ENCODE measurements around the gene GPR82.
"Not testable (repeated sequence)": the region's sequence is repeated elsewhere in the genome, so short reads cannot be mapped to it uniquely, and the experiment has no call there.

GPR82 gene, protein sequence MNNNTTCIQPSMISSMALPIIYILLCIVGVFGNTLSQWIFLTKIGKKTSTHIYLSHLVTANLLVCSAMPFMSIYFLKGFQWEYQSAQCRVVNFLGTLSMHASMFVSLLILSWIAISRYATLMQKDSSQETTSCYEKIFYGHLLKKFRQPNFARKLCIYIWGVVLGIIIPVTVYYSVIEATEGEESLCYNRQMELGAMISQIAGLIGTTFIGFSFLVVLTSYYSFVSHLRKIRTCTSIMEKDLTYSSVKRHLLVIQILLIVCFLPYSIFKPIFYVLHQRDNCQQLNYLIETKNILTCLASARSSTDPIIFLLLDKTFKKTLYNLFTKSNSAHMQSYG

DNA sequence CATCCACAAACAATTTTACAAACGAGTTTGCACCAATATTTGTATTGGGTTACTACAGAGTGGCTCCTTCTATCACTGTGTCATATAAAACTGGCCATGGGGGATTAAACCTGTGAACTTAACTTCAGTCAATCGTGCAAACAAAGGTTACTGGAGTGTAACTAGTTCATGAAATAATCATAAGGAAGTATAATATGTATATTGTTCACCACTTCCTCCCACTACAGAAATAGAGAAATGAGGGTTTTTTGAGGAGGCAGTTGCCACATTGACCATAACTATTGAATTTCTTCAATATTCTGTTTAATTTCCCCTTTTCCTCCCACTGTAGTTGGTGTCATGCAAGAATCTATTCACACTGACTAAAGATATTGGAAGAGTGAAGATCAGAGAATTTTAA lies at the start of gene GPR82:
TSS of gene GPR82 (plus strand) at position 356 of the 400 bp plus-strand sequence. CDS start 2,846 bp downstream, outside the sequence.
- FAIRE-seq (no peak), DNase-seq (ENCODE audit: low spot score) (no peak)

DNA sequence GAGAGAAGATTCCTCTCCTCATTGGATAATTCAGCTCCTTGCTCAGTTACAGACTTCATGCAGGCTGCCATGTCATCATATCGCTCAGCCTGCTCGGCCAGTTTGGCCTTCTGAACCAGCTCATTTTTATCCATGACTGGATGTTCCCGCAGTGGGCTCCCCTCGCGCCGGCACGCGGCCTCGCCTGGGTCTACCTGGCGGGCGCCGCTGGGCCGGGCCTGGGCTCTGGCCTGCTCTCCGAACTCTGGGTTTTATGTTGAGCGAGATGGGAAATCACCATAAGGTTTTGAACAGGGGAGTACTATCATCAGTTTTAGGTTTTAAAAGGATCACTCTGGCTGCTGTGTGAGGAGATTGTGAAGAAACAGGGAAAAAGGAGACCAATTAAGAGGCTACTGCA lies 47.6 kb upstream of the GPR82 start:
- not testable (repeated sequence) for FAIRE-seq; DNase-seq (ENCODE audit: low spot score)

DNA sequence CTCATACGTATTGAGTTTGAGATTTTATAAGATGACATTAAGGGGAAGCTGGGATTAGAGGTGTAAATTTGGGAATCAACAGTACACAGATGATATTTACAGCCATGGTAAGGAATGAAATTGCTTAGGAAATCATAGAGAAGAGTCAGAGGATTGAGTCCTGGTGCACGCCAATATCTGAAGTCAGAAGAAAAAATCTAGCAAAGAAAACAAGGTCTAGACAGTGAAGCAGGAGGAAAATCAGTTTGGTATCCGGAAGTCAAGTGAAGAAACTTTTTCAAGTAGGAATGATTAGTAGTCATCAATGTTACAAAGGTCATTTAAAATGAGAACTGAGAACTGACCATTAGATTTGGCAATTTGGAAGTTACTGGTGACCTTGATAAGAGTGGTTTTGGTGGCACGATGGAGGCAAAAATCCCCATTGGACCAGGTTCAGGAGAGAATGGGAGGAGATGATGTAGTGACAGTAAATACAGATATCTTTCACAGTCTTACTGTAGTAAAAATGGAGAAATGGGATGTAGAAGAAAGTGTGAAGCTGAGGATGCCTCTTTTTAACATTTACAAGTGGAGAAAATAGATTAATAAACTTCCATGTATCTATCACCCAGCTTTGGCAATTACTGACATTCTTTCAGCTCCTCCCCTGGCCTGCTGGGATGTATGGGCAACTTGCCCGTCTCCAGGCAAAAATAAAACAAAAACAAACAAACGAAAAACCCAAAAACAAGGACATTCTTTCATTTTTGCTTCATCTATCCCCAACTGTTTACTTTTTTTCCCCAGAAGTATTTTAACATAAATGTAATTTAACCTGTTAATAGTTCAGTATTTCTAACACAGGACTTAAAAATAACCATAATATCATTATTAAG lies 46.6 kb upstream of the GPR82 start:
- FAIRE-seq (no peak), DNase-seq (ENCODE audit: low spot score) (no peak)

DNA sequence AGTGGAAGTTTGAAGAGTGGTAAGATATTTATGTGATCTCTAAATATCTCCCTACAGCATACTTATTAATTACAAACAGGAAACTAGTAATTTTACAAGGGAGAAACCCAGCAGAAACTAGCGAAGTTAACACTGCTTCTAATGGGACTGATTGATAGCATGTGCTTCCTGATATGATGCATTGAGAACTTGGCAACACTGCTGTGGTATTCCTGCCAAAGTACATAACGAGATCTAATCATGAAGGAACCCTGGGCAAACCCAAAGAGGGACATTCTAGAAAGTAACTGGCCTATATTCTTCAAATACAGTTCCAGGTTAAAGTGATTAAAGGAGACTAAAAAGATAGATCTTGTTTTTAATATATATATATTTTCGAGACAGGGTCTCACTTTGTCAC lies 39.8 kb upstream of the GPR82 start:
- DNase-seq (ENCODE audit: low spot score): no peak

DNA sequence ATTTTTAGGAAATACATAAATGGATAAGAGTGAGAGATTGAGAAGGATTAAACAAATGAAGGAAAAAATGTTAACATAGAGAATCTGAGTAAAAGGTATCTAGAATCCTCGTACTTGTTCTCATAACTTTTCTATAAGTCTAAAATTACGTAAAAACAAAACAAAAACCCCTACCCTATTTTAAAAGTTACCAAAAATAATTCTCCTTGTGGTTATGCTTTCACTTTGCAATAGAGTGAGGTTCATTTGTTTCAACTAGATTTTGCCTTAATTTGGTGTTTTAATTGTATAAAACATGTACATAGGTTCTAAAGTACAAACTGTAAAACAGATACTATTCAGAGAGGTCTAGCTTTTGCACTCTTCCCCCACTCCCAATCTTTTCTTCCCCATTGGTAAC lies 39.0 kb upstream of the GPR82 start:
- FAIRE-seq: no peak
- DNase-seq (ENCODE audit: low spot score): no peak

More for the DNA sequence above, 39.8 kb upstream of the GPR82 start:
- no peak for FAIRE-seq

DNA sequence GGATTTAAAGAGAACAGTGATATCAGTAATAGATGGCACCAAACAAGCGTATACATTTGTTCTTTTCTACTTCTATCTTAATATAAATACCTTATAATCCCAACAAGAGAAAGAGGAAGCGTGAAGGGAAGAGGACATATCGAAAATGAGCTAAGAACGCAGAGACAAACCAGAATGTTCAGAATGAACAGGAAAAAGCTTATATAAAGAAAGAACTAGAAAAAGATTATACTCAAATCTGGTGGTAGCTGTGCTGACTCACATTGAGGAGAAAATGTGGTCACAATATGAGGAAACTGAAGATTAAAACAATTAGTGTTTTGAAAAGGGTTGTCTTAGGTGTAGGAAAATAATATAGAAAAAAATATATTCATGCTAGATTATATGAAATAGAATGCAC lies 37.2 kb upstream of the GPR82 start:
- DNase-seq (ENCODE audit: low spot score): no peak
- FAIRE-seq: no peak

DNA sequence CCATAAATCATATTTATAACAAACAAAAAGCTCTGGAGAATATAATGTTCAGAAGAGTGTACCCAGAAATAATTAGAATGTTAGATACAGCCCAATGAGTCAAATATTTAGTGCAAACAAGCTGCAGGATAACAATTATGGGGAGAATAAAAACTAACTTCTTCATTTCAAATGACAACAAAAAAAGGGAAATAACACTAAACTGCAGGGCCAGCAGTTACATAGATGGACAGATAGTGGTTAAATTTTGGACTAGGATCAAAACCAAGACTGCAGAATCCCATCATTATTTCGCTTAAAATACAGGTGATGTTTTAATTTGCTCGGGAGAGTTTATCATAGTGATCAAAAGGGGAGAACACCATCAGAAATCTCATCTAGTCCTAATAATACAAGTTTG lies 35.8 kb upstream of the GPR82 start:
- FAIRE-seq (no peak), DNase-seq (ENCODE audit: low spot score) (no peak)

DNA sequence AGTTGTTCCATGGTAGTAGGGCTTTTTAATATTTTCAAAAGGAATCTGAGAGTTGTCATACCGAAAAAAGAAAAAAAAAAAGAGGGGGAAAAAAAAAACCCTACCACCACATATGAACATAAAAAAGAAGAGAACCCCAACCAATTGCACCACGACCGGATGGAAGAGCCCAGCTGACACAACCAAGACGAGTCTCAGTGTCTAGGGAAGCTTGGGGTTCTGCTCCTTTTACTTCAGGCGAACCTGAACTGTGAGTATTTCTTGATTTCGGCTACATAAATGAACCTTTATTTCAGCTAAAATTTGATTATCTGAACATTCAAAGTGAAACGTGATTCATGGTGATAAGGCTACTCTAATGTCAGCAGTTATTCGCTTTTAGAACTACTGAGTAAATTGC lies 35.1 kb upstream of the GPR82 start, which contains the start of gene GPR34:
TSS of gene GPR34 (plus strand) at position 139 of the 400 bp plus-strand sequence. CDS start 6,661 bp downstream, outside the sequence.
- DNase-seq (ENCODE audit: low spot score): no peak
- FAIRE-seq: no peak

DNA sequence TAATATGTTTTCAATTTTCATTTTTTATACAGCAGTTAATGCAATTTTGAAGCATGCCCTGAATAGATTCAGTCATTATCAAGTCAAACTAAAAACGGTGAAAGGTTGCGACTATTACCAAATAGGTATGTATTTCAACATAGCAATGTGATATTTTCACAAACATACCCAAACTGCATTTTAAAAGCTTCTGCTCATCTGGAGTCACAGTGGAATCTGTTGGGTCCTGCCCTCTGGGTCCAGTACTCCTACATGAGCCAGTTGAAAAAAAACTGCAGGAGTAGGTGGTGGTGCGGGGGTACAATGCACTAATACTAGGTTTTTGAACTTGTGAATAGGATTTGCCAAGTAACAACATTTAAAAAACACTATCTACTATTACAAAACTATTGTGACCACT lies 34.3 kb upstream of the GPR82 start:
- DNase-seq (ENCODE audit: low spot score): no peak
- no peak for FAIRE-seq

DNA sequence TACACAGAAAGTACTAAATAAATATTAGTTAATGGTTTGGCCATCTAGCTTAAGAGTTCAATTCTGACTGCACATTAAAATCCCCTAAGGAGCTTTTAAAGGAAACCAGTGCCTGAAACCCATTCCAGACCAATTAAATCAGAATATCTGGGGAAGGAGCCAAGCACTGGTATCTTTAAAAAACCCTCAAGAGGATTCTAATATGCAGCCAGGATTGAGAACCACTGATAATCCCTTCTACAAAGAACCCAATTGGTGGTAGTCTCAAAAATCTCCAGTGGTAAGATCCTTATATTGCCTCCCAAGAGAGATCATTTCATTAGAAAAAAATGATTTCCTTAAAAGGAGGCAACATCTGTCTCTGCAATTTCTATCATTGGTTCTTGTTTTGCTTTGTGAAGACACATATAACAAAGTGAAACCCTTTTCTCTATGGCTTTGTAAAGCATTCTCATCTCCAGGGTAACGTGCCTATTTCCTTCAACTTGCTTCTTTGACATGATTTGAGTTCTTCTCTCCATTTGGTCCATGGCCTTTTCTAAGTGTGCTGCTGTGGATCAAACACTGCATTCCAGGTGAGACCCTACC lies 31.7 kb upstream of the GPR82 start:
- no peak for DNase-seq (ENCODE audit: low spot score)
- FAIRE-seq: no peak

DNA sequence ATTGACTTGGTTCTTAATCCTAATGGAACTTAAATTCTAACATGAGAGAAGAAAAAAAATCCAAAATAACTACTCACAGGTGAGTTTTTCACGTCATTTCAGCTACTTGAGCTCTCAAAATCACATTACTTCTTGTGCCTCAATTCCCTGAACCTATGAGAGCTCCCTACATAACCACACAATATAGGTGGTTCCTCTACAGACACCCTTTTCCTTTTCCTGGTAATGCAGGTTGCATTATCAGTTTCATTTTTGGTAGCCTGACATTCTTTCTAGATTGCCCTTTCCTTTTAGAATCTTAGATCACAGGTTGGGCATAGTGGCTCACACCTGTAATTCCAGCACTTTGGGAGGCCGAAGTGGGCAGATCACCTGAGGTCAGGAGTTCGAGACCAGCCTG lies 31.0 kb upstream of the GPR82 start:
- FAIRE-seq: no peak
- DNase-seq (ENCODE audit: low spot score): no peak

DNA sequence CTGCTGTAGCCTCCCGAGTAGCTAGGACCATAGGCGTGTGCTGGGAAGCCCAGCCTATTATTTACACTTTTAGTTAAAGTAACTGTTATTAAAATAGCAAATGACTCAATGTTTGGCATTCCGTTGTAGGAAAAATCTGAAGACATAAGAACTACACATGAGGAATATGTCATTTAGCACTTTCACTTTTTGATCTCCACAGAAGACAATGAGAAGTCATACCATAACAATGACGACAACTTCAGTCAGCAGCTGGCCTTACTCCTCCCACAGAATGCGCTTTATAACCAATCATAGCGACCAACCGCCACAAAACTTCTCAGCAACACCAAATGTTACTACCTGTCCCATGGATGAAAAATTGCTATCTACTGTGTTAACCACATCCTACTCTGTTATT lies 28.6 kb upstream of the GPR82 start:
- FAIRE-seq (no peak), DNase-seq (ENCODE audit: low spot score) (no peak)

DNA sequence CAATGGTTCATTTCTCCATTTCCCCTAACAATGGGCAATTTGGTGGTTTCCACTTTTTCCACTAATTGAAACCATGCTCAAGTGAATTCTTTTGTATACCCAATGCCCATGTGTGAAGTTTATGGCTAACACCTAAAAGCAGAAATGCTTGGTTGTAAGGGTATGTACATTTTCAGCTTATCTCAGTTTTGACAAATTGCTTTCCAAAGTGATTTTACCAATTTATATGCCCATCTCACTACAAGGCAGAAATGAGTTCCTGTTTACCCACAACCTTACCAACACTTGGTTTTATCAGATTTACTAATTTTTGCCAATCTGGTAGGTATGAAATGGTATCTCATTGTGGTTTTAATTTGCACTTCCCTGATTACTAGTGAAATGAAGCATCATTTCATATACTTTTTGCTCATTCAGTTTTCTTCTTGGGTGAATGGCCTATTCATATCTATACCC lies 20.4 kb upstream of the GPR82 start:
- no peak for DNase-seq (ENCODE audit: low spot score)
- FAIRE-seq: no peak

DNA sequence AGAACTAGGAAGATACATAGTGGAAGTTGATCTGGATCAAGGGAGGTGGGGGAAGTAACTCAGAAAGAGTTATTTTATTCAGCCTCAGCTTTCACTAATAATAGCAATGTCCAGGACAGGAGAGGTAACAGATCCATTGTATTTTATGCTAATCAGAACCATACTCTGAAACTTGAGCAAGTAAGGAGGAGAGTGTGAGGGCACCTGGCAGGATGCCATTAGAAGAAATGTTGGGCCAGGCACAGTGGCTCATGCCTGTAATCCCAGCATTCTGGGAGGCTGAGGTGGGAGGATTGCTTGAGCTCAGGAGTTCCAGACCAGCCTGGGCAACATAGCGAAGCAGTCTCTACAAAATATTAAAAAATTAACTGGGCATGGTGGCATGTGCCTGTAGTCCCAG lies 18.9 kb upstream of the GPR82 start:
- no peak for FAIRE-seq
- DNase-seq (ENCODE audit: low spot score): no peak

DNA sequence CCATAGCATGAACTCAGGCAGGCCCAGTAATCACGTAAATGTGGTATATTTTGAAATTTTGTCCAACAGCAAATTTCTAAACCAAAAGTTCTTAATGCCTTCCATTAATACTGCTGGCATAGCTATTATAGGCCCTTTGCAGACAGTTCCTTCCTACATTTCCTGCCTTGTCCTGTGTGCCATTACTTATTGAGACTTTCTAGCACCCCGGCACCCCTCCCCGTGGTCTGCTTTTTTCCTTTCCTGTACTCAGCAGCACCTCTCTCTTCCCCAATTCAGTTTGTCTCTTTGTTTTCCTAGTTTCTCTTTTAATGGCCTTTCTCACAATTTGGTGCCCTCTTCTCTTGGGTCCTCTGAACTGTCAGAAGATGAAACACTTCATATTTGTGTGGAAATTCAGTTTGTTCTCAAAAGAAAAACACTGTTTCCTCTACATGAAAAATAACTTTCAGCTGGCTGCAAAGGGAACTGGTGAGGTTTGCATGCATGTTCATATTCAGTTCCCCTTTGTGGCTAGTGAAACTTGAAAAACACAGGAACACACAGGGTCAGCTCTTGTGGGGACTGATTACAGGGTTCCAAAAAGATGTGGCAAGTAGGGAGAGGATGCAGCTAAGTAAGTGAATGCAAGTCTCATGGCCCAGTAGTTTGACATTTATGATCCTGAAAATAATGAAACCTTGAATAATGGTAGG lies 18.2 kb upstream of the GPR82 start:
- FAIRE-seq: no peak

DNA sequence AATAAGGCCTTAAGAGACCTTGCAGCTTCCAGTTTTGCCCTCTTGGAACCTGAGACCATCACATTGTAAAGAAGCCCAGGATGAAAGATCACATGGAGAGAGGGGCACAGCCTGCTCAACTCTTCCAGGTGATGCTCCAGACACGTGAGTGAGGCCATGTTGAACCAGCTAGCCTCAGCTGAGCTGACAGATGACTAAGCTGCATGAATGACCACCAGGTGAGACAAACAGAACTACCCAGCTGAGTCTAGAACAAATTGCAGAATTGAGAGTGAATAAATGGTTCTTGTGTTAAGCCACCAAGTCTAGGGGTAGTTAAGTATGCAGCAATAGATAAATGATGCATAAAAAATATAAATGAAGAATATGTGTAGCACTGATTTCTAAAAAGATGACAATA lies 16.8 kb upstream of the GPR82 start:
- no peak for FAIRE-seq

More for the DNA sequence above, 18.2 kb upstream of the GPR82 start:
- no peak for DNase-seq (ENCODE audit: low spot score)

DNA sequence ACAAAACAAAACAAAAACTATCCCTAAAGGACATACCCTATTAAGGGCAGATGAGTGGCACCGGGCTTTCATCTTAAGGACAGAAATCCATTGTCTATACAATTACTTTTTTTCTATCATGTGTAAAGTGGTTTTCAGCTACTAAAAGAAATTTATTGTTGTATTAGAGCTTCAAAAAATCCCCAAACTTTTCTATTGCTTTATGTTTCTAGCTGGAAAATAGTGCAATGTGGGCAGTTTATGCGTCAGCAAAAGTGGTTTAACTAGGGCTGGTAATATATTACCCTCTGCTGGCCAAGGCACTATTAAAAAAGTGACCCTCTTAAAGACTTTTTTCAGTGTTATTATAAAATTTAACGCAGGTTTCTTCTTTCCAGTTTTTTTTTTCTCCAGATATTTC lies 15.5 kb upstream of the GPR82 start:
- DNase-seq (ENCODE audit: low spot score) (no peak), FAIRE-seq (no peak)

More for the DNA sequence above, 16.8 kb upstream of the GPR82 start:
- no peak for DNase-seq (ENCODE audit: low spot score)

DNA sequence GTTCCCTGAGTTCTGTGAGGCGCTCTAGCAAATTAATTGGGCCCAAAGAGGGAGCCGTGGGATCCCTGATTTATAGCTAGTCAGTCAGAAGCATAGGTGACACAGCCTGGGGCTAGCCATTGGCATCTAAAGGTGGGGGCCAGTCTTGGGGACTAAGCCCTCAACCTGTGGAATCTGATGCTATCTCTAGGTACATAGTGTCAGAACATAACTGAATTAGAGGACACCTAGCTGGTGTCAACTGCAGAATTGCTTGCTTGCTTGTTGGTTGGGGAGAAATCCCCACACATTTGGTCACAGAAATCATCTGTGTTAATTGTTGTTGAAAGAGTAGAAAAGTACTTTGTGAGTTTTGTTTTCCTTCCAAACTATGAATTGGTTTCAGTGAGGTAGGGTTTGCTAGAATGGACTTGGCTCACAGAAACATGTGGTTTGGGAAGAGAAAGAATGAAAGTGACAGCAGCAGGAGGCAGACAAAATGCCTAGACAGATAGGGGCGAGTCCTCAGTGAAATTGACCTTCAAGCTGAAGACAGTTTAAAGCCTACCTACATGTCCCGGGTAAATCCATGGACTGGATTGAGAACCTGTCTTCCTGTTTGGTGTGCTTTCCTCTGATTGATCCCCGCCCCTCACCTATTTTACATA lies 12.8 kb upstream of the GPR82 start:
- FAIRE-seq: no peak
- DNase-seq (ENCODE audit: low spot score): no peak

DNA sequence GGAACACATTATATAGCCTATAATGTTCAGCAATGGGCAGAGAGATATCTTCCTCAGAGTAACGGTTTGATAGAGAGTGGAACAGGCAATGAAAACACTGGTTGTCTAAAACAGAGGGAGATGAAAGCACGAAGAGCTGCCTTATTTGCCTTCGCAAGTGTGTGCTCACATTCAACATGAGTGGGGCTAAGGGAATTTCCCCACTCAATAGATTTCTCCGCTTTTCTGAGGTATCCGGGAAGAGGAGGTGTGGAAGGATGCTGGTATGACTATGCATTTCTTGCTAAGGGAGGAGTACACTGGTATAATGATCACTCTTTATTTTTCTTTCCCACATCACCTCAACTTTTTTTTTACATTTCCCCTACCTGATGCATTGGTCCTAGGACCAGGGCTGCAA lies 7.8 kb upstream of the GPR82 start:
- DNase-seq (ENCODE audit: low spot score): no peak

DNA sequence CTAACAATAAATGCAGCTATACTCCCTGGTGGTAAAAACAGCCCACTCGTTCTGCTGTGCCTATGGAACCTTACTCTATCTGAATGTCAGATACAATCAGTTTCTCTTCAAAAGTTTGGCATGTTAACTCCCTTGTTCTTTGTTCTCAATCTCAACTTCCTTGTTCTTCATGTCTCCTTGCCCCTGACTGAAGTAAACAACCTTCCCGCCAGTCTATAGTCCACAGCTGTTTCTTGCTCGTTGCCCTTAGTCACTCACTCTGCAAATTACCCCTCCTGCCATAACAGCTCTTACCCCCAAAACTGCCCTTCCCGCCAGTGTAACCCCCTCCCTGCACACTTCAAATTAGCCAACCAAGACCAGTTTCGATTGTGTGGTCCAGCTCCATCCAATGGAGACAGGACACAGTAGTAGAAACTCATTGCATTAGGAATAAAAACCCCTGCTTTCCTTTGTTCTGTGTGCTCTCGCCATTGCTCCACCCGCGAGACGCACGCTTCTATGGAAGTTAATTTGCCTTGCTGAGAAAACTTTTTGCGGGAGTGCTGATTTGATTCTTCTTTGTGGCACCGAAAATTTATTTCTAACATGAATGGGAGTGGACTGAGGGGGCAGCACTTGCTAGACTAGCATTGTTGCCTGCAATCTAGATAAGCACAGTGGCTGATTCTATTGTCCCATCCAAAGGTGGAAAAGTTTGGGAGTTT lies 7.1 kb upstream of the GPR82 start:
- no peak for FAIRE-seq

More for the DNA sequence above, 7.8 kb upstream of the GPR82 start:
- no peak for FAIRE-seq

More for the DNA sequence above, 7.1 kb upstream of the GPR82 start:
- no peak for DNase-seq (ENCODE audit: low spot score)

Data from RCC 7860 (cell line).